Thyroid gland (tissue), 4 donors: ENCODE data around the gene EFCAB6. TPM values are rescaled to one million over a fixed set of nuclear protein-coding genes. Genes with fewer than 3 reads are reported as not detected.

Experiments
- DNase-seq, 2 donors: peaks; one replicate each; pipeline ENCODE4 v3.0.0-alpha.2; 2019
- H3K27ac ChIP-seq, 3 donors: fragments of 200-600 bp; sonication (generic); 1 replicate in 2 of 3; 2 replicates in 1 of 3; pipeline ENCODE4 v1.5.1; 2016 to 2019; ENCODE audit warnings: mild to moderate bottlenecking in 1 of 3, moderate library complexity in 1 of 3
- H3K27me3 ChIP-seq: fragments of 200-600 bp; sonication (generic); one replicate; pipeline ENCODE4 v1.5.1; 2019
- H3K36me3 ChIP-seq, 2 donors: fragments of 200-600 bp; sonication (generic); one replicate each; pipeline ENCODE4 v1.5.1; 2016 to 2019
- H3K4me1 ChIP-seq, 2 donors: fragments of 200-600 bp; sonication (generic); one replicate each; pipeline ENCODE4 v1.5.1; 2017 to 2019
- H3K4me3 ChIP-seq, 3 donors: fragments of 200-600 bp; sonication (generic); replicated peaks in 1 of 3; 1 replicate in 2 of 3; 2 replicates in 1 of 3; pipeline ENCODE4 v1.5.1; 2016; ENCODE audit warnings: mild to moderate bottlenecking in 1 of 3
- H3K9me3 ChIP-seq: fragments of 200-600 bp; sonication (generic); one replicate; pipeline ENCODE4 v1.5.1; 2017
- CTCF ChIP-seq, 6 experiments: fragments of 200-600 bp in 3 of 6; fragments of 450-650 bp in 3 of 6; sonication (generic) in 3 of 6; IDR thresholded peaks; one replicate each; pipeline ENCODE4 v1.5.1; 2016 to 2019; ENCODE audit warnings: antibody characterized with exemption in 6 of 6, mild to moderate bottlenecking in 2 of 6, inconsistent platforms in 1 of 6, moderate library complexity in 1 of 6
- POLR2A ChIP-seq, 2 donors: fragments of 450-650 bp; IDR thresholded peaks; one replicate each; pipeline ENCODE4 v1.6.1; 2017; ENCODE audit warnings: antibody characterized with exemption in 2 of 2, mild to moderate bottlenecking in 2 of 2, moderate library complexity in 1 of 2
- WGBS, 2 donors: methylation state at CpG; one replicate each; pipeline ENCODE4 v1.1.5; 2017; 5-methylcytosine and 5-hydroxymethylcytosine counted together
- intact Hi-C: fragments of 100-400 bp; cut with DNase I; formaldehyde crosslinking; loops from one replicate; pipeline ENCODE4 v1.15.1; 2023
- total RNA-seq, 4 donors: library from RNA; depleted of rRNA; stranded (reverse); fragments of >200 nt; gene quantifications; one replicate each; pipeline ENCODE4 v1.2.3, GENCODE V29; 2016

EFCAB6 gene
- total RNA-seq, 4 donors from 2014 or later, result 10.9 to 26.1 (median 14.1) TPM

- no peaks in the 10 kb centered on the region for H3K27me3 ChIP-seq
- no peak for DNase-seq
- whole genome bisulfite sequencing, 2 donors, result 80 to 81% methylated on average over 13 to 16 of the region's 16 CpGs
- no peaks in the 10 kb centered on the region for H3K4me1 ChIP-seq
- H3K36me3 ChIP-seq, result no peaks in the 10 kb centered on the region
- H3K4me3 ChIP-seq, result no peak overlapping the region
- intact Hi-C loops, result no loop called here
- no peak for TF ChIP-seq POLR2A (IDR thresholded peaks at IDR 0.05)
- TF ChIP-seq CTCF (IDR thresholded peaks at IDR 0.05), result no peak
- no peak overlapping the region for H3K27ac ChIP-seq
- no peaks in the 10 kb centered on the region for H3K9me3 ChIP-seq
Measured at GRCh38 chr22:43511276-43511910, 300.7 kb downstream of the EFCAB6 start.

GRCh38 chr22:43510281-43511070, 301.6 kb downstream of the EFCAB6 start:
- intact Hi-C loops, result no loop called here
- WGBS, 2 donors, result 72 to 87% methylated on average over 3 to 7 of the region's 9 CpGs
- TF ChIP-seq POLR2A (IDR thresholded peaks at IDR 0.05), result no peak
- no peak for TF ChIP-seq CTCF (IDR thresholded peaks at IDR 0.05)
- Histone ChIP-seq H3K9me3 (no peaks in the 10 kb centered on the region), H3K4me1 (no peaks in the 10 kb centered on the region), H3K27me3 (no peaks in the 10 kb centered on the region), H3K36me3 (no peaks in the 10 kb centered on the region), H3K27ac (no peak overlapping the region), H3K4me3 (no peak overlapping the region)
- DNase-seq, result no peak

- no peaks in the 10 kb centered on the region for H3K36me3 ChIP-seq
Measured at GRCh38 chr22:43509337-43509736, 302.8 kb downstream of the EFCAB6 start.

GRCh38 chr22:43508489-43508888, 303.6 kb downstream of the EFCAB6 start:
- TF ChIP-seq POLR2A (IDR thresholded peaks at IDR 0.05) (no peak), CTCF (IDR thresholded peaks at IDR 0.05) (no peak)
- Histone ChIP-seq H3K27me3 (no peaks in the 10 kb centered on the region), H3K27ac (no peak overlapping the region), H3K4me3 (no peak overlapping the region), H3K4me1 (no peaks in the 10 kb centered on the region), H3K9me3 (no peaks in the 10 kb centered on the region), H3K36me3 (no peaks in the 10 kb centered on the region)
- DNase-seq, result no peak
- intact Hi-C loops, result no loop called here

More at GRCh38 chr22:43509337-43509736, 302.8 kb downstream of the EFCAB6 start:
- TF ChIP-seq CTCF (IDR thresholded peaks at IDR 0.05) (no peak), POLR2A (IDR thresholded peaks at IDR 0.05) (no peak)
- no peak overlapping the region for H3K4me3 ChIP-seq
- no peak overlapping the region for H3K27ac ChIP-seq
- H3K4me1 ChIP-seq, result no peaks in the 10 kb centered on the region
- intact Hi-C loops, result no loop called here
- DNase-seq, result no peak
- no peaks in the 10 kb centered on the region for H3K27me3 ChIP-seq
- WGBS, 2 donors, result 89 to 90% methylated on average over 2 of the region's 2 CpGs
- H3K9me3 ChIP-seq, result no peaks in the 10 kb centered on the region

GRCh38 chr22:43507235-43507634, 304.9 kb downstream of the EFCAB6 start:
- no peak overlapping the region for H3K27ac ChIP-seq
- no peak for TF ChIP-seq CTCF (IDR thresholded peaks at IDR 0.05)
- no peak for TF ChIP-seq POLR2A (IDR thresholded peaks at IDR 0.05)
- no peaks in the 10 kb centered on the region for H3K27me3 ChIP-seq
- DNase-seq, result no peak
- intact Hi-C loops, result no loop called here
- WGBS, 2 donors, result 70 to 73% methylated on average over 8 of the region's 8 CpGs
- no peaks in the 10 kb centered on the region for H3K9me3 ChIP-seq
- no peak overlapping the region for H3K4me3 ChIP-seq
- no peaks in the 10 kb centered on the region for H3K4me1 ChIP-seq
- no peaks in the 10 kb centered on the region for H3K36me3 ChIP-seq
